ENCODE results near the gene CORO2A.
"Not testable (repeated sequence)": the region's sequence is repeated elsewhere in the genome, so short reads cannot be mapped to it uniquely, and the experiment has no call there.

CORO2A gene

DNA sequence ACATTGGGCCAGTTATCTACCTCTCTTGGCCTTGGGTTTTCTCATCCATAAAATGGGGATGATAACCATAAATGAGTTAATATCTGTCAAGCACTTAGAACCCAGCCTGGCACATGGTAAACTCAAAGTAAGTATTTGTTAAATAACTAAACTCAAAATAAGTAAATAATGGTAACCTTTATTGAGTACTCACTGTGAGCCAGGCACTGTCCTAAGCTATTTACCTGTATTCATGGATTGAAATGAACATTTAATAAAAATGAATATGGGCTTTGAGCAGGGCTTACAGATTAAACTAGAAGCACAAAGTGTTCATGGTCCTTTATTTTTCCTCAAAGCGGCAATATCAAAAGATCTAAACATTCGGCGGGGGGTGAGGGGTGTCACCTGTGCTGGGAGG, 16.7 kb downstream of the CORO2A start:
- ChIA-PET POLR2A (no interaction called here), CTCF (no interaction called here)
- H3K4me3 ChIP-seq (ENCODE audit: low read depth, low read length) = no peak overlapping the region
- DNase-seq (ENCODE audit: low read depth, low spot score) = no peak
- TF ChIP-seq, protein P1, sequence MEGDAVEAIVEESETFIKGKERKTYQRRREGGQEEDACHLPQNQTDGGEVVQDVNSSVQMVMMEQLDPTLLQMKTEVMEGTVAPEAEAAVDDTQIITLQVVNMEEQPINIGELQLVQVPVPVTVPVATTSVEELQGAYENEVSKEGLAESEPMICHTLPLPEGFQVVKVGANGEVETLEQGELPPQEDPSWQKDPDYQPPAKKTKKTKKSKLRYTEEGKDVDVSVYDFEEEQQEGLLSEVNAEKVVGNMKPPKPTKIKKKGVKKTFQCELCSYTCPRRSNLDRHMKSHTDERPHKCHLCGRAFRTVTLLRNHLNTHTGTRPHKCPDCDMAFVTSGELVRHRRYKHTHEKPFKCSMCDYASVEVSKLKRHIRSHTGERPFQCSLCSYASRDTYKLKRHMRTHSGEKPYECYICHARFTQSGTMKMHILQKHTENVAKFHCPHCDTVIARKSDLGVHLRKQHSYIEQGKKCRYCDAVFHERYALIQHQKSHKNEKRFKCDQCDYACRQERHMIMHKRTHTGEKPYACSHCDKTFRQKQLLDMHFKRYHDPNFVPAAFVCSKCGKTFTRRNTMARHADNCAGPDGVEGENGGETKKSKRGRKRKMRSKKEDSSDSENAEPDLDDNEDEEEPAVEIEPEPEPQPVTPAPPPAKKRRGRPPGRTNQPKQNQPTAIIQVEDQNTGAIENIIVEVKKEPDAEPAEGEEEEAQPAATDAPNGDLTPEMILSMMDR (IDR thresholded peaks at IDR 0.05; ENCODE audit: insufficient read depth, low read length, missing control alignments) = no peak

DNA sequence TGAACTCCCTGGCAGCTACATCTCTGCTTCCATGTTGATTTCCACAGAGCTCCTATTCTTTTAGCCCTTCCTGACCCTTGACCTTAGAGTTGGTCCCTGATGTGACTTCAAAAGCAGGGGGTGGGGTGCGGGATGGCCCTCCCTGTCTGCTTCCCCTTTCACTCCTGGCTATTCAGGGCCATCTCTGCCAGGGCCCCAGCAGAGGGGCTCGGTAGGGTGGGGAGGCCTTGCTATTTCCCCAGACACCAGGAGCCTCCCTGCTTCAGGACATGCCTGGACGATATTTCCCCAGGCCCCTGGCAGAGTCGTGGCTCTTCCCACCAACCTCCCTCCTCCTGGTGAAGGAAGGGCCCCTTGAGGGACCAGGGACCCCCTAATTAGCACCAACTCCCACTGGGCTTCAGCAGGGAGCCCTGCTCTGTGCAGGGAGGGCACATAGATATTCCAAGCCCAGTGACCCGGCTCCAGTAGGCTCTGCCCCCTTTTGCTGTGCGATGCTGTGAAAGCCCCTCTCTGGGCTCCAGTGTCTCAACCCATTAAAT, 17.3 kb downstream of the CORO2A start:
- no peak overlapping the region for H3K4me3 ChIP-seq (ENCODE audit: low read depth, low read length)
- ChIA-PET POLR2A (no interaction called here), CTCF (interaction anchor here (1.5 kb wide), 1 partner anchor 19 kb away, joined by 4 read pairs; no protein-coding TSS in a partner anchor)
- TF ChIP-seq, protein P1 (IDR thresholded peaks at IDR 0.05; ENCODE audit: insufficient read depth, low read length, missing control alignments) = no peak
- no peak for DNase-seq (ENCODE audit: low read depth, low spot score)

DNA sequence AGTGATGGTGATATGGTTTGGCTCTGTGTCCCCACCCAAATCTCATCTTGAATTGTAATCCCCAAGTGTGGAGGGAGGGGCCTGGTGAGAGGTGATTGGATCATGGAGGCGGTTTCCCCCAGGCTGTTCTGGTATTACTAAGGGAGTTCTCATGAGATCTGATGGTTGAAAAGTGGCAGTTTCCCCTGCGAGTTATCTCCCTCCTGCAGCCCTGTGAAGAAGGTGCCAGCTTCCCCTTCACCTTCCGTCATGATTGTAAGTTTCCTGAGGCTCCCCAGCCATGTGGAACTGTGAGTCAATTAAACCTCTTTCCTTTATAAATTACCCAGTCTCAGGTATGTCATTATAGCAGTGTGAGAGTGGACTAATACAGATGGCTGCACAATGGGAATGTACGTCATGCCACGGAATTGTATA, 17.9 kb downstream of the CORO2A start:
- POLR2A ChIA-PET; H3K4me3 ChIP-seq (ENCODE audit: low read depth, low read length); DNase-seq (ENCODE audit: low read depth, low spot score): not testable (repeated sequence)
- CTCF ChIA-PET = interaction anchor here (1.5 kb wide), 1 partner anchor 19 kb away, joined by 4 read pairs; no protein-coding TSS in a partner anchor

DNA sequence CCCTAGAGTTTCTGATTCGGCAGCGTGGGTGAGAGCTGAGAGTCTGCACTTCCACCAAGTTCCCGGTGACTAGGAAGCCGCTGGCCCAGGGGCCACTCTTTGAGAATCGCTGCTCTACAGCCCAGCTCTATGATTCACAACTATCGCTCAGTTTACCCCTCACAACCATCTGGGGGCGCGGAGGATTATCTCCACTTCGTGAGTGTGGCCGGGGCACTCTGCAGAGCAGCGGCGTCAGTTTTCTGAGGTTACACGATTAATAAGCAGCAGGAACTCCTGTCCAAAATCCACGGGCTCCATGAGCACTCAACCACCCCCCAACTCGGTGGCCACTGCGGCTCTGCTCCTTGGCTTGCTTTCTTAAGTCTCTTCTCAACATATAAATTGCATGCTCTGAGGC, 19.3 kb downstream of the CORO2A start:
- ChIA-PET CTCF (no interaction called here), POLR2A (no interaction called here)
- DNase-seq (ENCODE audit: low read depth, low spot score) = no peak
- TF ChIP-seq, protein P1 (IDR thresholded peaks at IDR 0.05; ENCODE audit: insufficient read depth, low read length, missing control alignments) = no peak
- H3K4me3 ChIP-seq (ENCODE audit: low read depth, low read length) = no peak overlapping the region

DNA sequence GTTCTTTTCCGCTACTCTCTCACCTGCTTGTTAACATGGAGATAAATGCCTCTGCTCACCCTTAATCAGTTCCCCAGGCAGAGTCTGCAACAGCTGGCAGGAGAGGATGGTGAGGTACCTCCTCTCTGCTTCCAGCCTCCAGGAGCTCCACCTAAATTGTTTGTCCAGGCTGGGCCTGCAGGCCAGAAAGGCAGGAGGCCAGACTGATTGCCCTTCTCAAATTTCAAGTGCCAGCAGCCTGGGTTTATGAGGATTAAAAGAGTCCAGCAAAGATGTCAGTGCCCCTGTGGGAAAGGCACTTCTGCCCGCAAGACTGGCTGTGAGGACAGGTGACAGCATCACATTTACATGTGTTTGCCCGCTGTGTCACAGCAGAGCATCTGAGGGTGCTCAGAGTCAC, 19.8 kb downstream of the CORO2A start:
- DNase-seq (ENCODE audit: low read depth, low spot score) = no peak
- H3K4me3 ChIP-seq (ENCODE audit: low read depth, low read length) = no peak overlapping the region
- CTCF ChIA-PET = interaction anchor here (1.0 kb wide), 1 partner anchor 16 kb away, joined by 3 read pairs; no protein-coding TSS in a partner anchor
- TF ChIP-seq, protein P1 (IDR thresholded peaks at IDR 0.05; ENCODE audit: insufficient read depth, low read length, missing control alignments) = no peak
- POLR2A ChIA-PET = no interaction called here

DNA sequence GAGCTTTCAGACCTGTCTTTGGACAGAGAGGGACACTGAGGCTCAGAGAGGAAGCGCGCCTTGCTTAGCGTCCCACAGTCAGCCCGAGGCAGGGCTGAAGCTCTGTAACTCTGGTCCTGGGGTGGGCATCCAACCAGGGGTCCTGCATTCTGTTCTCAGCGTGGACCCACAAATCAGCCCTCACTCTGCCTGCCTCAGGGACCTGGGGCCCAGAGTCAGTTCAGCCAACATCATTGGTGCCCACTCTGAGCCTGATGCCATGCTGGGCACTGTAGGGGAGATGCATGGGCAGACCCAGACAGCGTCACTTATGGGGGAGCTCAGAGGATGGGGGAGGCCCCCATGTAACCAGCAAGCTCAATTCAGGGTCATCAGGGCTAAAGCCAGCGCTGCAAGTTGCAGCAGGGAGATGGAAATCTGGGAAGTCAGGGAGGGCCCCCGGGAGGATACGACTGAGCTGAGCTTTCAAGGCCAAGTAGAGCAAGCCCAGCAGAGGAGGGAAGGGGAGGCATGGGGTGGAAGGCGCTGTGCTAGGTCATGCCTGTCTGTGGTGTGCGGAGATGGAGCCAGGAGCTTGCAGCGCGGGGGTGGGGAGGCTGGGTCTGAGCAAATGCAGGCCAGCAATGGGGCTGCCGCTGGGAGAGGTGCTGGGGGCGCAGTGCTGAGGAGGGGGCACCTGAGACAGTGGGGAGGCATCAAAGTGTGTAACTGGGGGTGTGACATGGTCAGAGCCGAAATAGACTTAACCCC, 21.1 kb downstream of the CORO2A start:
- POLR2A ChIA-PET = no interaction called here
- no peak overlapping the region for H3K4me3 ChIP-seq (ENCODE audit: low read depth, low read length)
- CTCF ChIA-PET = interaction anchor here (1.0 kb wide), 2 partner anchors 18 to 92 kb away, joined by 3 to 4 read pairs; no protein-coding TSS in a partner anchor
- no peak for DNase-seq (ENCODE audit: low read depth, low spot score)
- TF ChIP-seq, protein P1 (IDR thresholded peaks at IDR 0.05; ENCODE audit: insufficient read depth, low read length, missing control alignments) = no peak
